ENCODE results near the gene SPAG17. TPM values are rescaled to one million over a fixed set of nuclear protein-coding genes. Genes with fewer than 3 reads are reported as not detected.

The SPAG17 gene
- total and polyA plus RNA-seq, 2 donors (not counting 1 experiment from before 2014, with no cell fraction given): not detected

GRCh38 chr1:118093017-118093416 lies 92.0 kb downstream of the SPAG17 start:
- Histone ChIP-seq H3K9me3 (ENCODE audit: control extremely low read depth in 1 of 3, control insufficient read depth in 2 of 3, insufficient read depth in 1 of 3, low read length in 2 of 3) (no peaks in the 10 kb centered on the region), H3K36me3 (replicated peaks in 1 of 2; ENCODE audit: control extremely low read depth in 1 of 2, control insufficient read depth in 1 of 2, extremely low read depth in 1 of 2, insufficient read depth in 2 of 2, low read length in 1 of 2) (no peaks in the 10 kb centered on the region), H3K27me3 (replicated peaks in 1 of 4; ENCODE audit: control extremely low read depth in 1 of 4, control insufficient read depth in 3 of 4, insufficient read depth in 4 of 4, low read length in 3 of 4) (no peaks in the 10 kb centered on the region), H4K20me1 (ENCODE audit: control insufficient read depth, insufficient read depth, low read length, poor library complexity, severe bottlenecking) (no peaks in the 10 kb centered on the region), H3K27ac (ENCODE audit: low read length in 2 of 2) (no peak overlapping the region), H3K4me2 (replicated peaks; ENCODE audit: low read depth, low read length, poor library complexity, severe bottlenecking) (no peak overlapping the region), H3K4me1 (ENCODE audit: control insufficient read depth in 2 of 2, insufficient read depth in 2 of 2, low read length in 2 of 2) (no peaks in the 10 kb centered on the region), H3K4me3 (ENCODE audit: control extremely low read depth in 1 of 5, extremely low read depth in 1 of 5, insufficient read depth in 1 of 5, low read depth in 2 of 5, low read length in 4 of 5) (no peak overlapping the region), H2AFZ (ENCODE audit: insufficient read depth, low read depth, low read length, poor library complexity, severe bottlenecking) (no peak overlapping the region), H3K9ac (ENCODE audit: low read length) (no peak overlapping the region), H3K79me2 (ENCODE audit: control insufficient read depth, insufficient read depth, low read length) (no peaks in the 10 kb centered on the region)
- Mint-ChIP-seq H3K27ac (no peak overlapping the region), H3K9me3 (ENCODE audit: insufficient read depth) (no peaks in the 10 kb centered on the region), H3K4me1 (no peaks in the 10 kb centered on the region), H3K4me3 (no peak overlapping the region), H3K27me3 (no peaks in the 10 kb centered on the region)
- intact Hi-C loops (cut with micrococcal nuclease): no loop called here
- ATAC-seq (ENCODE audit: low read depth) (no peak), DNase-seq (no peak)
- TF ChIP-seq EZH2 (IDR thresholded peaks at IDR 0.05; ENCODE audit: borderline replicate concordance, insufficient read depth, low read depth, low read length, poor library complexity, severe bottlenecking) (no peak), CTCF (IDR thresholded peaks at IDR 0.05) (no peak)
- ChIA-PET CTCF (interaction anchor here (0.5 kb wide), 1 partner anchor 130 kb away, joined by 3 read pairs; no protein-coding TSS in a partner anchor), POLR2A (no interaction called here)

GRCh38 chr1:118090130-118090529 lies 94.9 kb downstream of the SPAG17 start:
- no peak for ATAC-seq (ENCODE audit: low read depth)
- intact Hi-C loops (cut with micrococcal nuclease): no loop called here
- no peaks in the 10 kb centered on the region for H3K79me2 ChIP-seq (ENCODE audit: control insufficient read depth, insufficient read depth, low read length)

More at GRCh38 chr1:118090130-118090529, 94.9 kb downstream of the SPAG17 start:
- H3K27me3 ChIP-seq (replicated peaks in 1 of 4; ENCODE audit: control extremely low read depth in 1 of 4, control insufficient read depth in 3 of 4, insufficient read depth in 4 of 4, low read length in 3 of 4): no peaks in the 10 kb centered on the region
- H3K4me2 ChIP-seq (replicated peaks; ENCODE audit: low read depth, low read length, poor library complexity, severe bottlenecking): no peak overlapping the region
- H3K27ac Mint-ChIP-seq: no peak overlapping the region
- H3K9me3 Mint-ChIP-seq (ENCODE audit: insufficient read depth): no peaks in the 10 kb centered on the region
- no peak overlapping the region for H3K4me3 Mint-ChIP-seq
- no peaks in the 10 kb centered on the region for H3K9me3 ChIP-seq (ENCODE audit: control extremely low read depth in 1 of 3, control insufficient read depth in 2 of 3, insufficient read depth in 1 of 3, low read length in 2 of 3)
- H3K27me3 Mint-ChIP-seq: no peaks in the 10 kb centered on the region
- H2AFZ ChIP-seq (ENCODE audit: insufficient read depth, low read depth, low read length, poor library complexity, severe bottlenecking): no peak overlapping the region
- ChIA-PET CTCF (no interaction called here), POLR2A (no interaction called here)
- no peak for DNase-seq
- H3K36me3 ChIP-seq (replicated peaks in 1 of 2; ENCODE audit: control extremely low read depth in 1 of 2, control insufficient read depth in 1 of 2, extremely low read depth in 1 of 2, insufficient read depth in 2 of 2, low read length in 1 of 2): no peaks in the 10 kb centered on the region
- H3K4me3 ChIP-seq (ENCODE audit: control extremely low read depth in 1 of 5, extremely low read depth in 1 of 5, insufficient read depth in 1 of 5, low read depth in 2 of 5, low read length in 4 of 5): no peak overlapping the region
- TF ChIP-seq CTCF (IDR thresholded peaks at IDR 0.05) (no peak), EZH2 (IDR thresholded peaks at IDR 0.05; ENCODE audit: borderline replicate concordance, insufficient read depth, low read depth, low read length, poor library complexity, severe bottlenecking) (no peak)
- WGBS (ENCODE audit: insufficient coverage): no CpG with 5 or more reads among the region's 2 CpGs
- H4K20me1 ChIP-seq (ENCODE audit: control insufficient read depth, insufficient read depth, low read length, poor library complexity, severe bottlenecking): no peaks in the 10 kb centered on the region
- H3K27ac ChIP-seq (ENCODE audit: low read length in 2 of 2): no peak overlapping the region
- no peaks in the 10 kb centered on the region for H3K4me1 ChIP-seq (ENCODE audit: control insufficient read depth in 2 of 2, insufficient read depth in 2 of 2, low read length in 2 of 2)
- H3K4me1 Mint-ChIP-seq: no peaks in the 10 kb centered on the region
- no peak overlapping the region for H3K9ac ChIP-seq (ENCODE audit: low read length)

All from B cell (primary cell).